GM19395 (cell line): Measurements from ENCODE around the gene CHCHD6.

ENCODE experiments used
- ATAC-seq: cut with Tn5 transposase; IDR thresholded peaks from one replicate; pipeline ENCODE4 v1.9.1; 2021; ENCODE audit warnings: mild to moderate bottlenecking, moderate library complexity; ENCODE audit not compliant: unreplicated experiment

CHCHD6 gene, protein sequence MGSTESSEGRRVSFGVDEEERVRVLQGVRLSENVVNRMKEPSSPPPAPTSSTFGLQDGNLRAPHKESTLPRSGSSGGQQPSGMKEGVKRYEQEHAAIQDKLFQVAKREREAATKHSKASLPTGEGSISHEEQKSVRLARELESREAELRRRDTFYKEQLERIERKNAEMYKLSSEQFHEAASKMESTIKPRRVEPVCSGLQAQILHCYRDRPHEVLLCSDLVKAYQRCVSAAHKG

DNA sequence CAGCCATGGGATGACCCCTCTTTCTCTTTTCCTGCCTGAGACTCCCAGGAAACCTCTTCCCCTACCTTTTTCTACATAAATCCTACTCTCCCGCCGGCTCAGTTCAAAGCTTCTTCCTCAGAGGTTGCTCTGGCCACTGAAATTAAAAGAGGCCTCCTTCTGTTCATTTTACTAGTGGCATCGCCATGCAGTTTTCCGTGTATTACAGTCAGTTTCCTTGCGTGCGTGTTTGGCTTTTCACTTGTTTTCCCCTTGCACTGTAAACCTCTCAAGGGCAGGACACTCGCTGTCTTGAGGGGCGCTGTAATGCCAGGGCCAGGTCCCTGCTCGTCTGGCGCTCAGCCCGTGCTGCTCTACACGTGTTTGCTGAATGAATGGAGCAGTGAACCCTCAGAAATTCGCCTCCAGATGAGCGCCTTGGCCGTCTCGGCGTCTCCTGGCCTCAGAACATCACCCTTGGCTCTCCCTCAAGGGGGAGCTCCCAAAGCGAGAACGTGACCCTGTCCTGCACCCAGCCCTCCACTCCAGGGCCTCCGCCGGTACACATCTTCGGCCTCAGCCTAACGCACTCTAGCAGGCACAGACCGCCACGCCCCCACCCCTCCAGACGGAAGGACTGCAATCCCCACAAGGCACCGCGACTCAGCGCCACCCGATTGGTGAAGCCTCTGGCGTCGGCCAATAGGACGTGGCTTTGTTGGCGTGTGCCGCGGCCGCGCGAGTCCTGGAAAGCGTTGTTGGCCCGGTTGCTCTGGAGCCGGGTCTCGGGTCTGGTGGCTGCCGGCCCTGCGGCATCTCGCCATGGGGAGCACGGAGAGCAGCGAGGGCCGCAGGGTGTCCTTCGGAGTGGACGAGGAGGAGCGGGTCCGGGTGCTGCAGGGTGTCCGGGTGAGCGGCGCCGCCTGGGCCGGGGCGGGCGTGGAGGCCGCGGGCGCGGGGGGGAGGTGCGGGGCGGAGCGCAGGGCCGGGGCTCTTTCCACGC is at the start of gene CHCHD6:
CHCHD6 (plus strand) TSS at position 729 of the 982 bp plus-strand sequence; CDS start at position 802, 73 bp downstream.
- peak; percentile 98 for ATAC-seq

GRCh38 chr3:126654571-126655383 is 49.3 kb upstream of the CHCHD6 start, which contains the start of gene TXNRD3:
TSS of gene TXNRD3 (minus strand) at chr3:126655124.
- no peak for ATAC-seq

DNA sequence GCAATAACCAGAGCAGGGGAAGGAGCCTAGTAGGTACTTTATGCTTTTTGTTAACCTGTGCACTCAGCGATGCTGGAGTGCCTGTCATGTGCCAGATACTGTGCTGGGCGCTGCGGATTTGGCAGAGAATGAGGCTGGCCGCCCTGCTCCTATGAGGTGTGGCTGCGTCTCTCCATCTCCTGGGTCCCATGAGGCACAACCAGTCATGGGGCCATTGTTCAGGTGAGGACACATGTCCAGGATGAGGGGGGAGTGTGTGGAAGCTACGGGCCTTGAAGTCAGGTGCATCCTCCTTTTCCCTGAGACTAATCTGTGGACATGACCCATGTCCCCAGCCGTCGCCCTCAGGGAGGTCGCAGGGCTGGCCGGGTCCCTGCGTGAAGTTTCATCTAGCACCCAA is 48.2 kb upstream of the CHCHD6 start:
- ATAC-seq: no peak

DNA sequence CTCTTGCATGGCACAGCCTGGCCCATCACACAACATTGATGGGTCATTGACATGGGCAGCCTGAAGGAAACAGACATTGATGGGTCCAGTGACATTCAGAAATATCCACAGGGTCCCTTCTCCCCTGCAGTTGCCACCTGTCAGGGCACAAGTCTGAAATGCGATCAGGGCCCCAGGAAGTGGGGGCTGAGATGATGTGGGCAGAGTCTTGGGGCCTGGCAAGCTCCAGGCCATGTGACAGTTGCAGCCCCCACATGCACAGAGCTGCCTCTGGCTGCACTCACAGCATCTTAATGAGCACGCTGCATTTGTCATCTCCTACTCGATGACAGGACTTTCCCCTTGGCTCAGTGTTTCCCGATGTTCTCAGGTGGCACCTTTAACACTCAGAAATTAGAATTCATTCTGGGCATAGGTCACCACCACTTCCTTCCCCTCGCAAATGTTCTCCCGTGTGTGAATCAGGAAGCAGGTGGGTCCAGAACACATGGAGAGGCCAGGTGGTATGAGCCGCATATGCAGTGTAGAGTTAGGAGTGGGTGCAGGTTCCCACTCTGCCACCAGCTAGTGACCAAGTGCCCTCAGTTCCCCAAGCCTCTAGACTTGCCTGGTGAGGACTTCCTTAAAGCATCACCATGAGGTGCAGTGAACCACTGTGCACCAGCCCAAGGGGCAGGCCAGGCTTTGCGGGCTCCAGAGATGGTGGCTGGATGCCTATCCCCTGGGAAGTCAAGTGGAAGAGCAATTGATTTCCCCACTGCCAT is 47.5 kb upstream of the CHCHD6 start:
- ATAC-seq: no peak

- ATAC-seq: no peak
Observed at GRCh38 chr3:126657901-126658300, 46.1 kb upstream of the CHCHD6 start.

- no peak for ATAC-seq
Observed at GRCh38 chr3:126658584-126658983, 45.5 kb upstream of the CHCHD6 start.

DNA sequence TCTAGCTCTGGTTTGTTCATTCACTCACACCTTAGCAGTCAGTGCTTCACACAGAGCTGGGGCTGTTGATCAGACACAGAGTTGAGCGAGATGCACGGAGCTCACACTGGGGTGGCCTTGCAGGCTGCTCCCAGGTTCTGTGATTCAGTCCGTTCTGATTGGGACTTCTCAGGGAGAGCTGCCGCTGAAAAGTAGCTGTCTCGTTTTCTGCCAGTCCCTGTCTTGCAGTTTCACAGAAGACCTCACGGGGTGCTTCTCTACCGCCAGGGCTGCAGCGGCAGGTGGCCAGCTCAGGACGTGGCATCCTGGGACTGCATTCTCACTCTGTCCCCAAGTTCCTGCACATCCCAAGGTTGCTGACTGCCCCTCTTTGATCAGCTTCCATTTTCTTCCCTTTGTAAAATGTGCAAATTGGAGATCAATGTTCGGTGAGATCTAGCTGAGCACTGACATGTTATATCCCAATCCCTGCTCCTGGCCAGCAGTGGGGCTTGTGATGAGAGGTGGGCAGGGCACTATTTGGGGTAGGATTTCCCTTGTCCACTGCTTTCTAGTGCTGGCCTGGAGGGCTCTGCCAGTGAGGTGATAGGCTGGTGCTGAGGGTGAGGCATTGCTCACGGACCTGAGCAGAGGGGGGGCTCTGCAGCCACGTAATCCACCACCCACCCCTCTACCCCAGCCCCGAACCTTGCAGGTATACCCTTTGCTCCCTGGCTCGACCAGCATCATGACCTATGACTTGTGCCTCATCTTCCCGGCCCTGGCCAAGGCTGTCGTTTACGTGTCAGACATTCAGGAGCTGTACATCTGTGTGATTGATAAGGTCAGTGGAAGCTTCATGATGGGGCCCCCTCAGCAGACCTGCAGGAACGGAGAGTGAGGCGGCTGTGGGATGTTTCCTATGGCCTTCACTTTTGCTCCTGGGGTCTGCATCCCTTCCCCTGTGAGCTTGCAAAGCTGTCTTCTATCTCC is 43.8 kb upstream of the CHCHD6 start:
- no peak for ATAC-seq

- ATAC-seq: no peak
Observed at GRCh38 chr3:126661532-126662364, 42.3 kb upstream of the CHCHD6 start.

- no peak for ATAC-seq
Observed at GRCh38 chr3:126663257-126663656, 40.8 kb upstream of the CHCHD6 start.

- ATAC-seq: no peak
Observed at GRCh38 chr3:126663750-126664149, 40.3 kb upstream of the CHCHD6 start.

DNA sequence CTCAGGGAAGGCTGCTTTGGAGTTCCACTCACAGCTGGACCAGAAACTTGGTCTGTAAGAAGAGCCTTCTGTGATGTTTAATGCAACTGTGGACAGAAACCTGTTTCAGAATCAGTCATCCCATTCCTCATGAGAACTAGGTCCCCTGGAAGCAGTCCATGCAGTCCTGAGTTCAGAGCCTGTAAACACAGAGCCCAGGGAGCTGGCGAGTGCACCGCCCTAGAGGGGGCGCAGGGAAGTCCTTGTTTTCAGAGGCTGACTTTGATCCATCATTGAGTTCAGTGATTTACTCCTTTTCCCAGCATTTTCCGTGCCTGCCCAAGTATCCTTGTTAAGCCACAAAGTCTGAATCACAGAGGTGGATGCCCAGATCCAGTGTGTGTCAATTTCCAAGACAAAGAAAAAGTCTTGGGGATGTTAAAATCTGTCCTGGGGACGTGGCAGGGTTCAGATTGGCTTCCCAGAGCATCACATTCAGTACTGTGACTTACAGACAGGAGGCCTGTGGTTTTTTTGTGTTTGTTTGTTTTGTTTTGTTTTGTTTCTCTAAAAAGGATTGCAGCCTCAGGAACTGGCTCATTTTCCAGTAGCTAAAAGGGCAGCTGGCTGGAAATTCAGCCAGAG is 39.3 kb upstream of the CHCHD6 start:
- no peak for ATAC-seq

DNA sequence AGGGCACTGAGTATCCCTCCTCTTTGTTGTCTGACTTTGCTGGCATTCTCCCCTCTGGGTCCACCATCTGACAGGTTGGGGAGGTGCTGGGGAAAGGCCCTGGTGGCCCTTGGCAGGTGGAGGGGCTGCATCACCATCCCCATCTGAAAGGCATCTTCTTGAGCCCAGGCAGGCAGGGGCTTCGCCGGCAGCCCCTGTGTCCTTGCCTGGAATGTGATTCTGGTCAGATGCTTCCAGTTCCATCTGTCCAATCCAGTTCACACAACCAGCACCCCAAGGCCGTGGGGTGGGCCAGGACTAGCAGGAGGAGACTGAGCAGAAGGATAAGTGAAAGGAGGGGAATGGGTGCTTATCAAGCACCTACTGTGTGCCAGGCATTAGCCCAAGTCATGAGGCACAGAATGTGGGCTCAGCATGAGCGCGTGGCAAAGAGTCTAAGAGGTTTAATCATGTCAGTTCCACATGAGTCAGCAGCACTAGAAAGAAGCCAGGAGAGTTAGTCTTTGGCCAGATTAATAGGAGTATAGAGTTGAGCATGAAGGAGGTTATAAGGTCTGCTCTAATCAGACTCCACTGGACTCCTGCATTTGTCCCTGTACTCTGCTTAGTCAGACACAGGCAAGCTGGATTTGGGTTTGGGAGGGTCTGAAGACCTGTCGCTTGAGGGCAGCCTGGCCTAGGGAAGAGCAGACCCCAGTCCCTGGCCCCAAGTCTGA is 38.7 kb upstream of the CHCHD6 start:
- no peak for ATAC-seq

DNA sequence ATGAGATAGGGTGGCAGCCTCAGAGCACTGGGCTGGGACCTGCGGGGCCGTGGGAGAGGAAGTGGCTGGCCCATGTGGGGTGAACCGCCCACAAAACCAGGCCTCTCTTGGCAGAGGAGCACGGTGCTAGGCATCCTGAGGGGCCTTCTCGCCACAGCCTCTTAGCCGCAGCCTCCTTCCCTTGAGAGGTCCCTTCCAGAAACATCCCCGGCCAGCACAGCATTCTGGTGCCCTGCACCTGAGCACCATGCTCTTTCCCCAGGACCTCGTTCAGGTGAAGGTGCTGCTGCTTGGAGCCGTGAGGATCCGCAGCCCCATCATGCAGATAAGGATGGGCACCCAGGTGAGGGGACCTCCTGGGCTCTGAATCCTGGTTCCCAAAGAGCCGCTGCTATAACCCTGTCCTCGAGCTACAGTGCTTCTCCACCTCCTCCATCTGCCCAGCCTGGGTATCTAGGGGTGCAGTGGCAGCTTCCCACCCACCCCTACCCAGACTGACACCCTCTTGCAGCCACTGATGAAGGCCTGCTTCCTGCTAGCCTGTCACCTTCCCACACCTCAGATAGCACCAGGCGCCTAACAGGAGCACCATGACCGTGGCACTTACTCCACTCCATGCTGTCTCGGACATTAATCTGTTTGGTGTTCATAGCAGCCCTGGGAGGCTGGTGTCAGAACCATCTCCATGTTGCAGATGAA is 37.9 kb upstream of the CHCHD6 start:
- ATAC-seq: no peak

- no peak for ATAC-seq
Observed at GRCh38 chr3:126666658-126667528, 37.1 kb upstream of the CHCHD6 start.

- no peak for ATAC-seq
Observed at GRCh38 chr3:126667631-126668449, 36.2 kb upstream of the CHCHD6 start.
